Measurements from ENCODE around the gene ELOVL6. TPM values are rescaled to one million over a fixed set of nuclear protein-coding genes. Genes with fewer than 3 reads are reported as not detected.
"Not testable (repeated sequence)": the region's sequence is repeated elsewhere in the genome, so short reads cannot be mapped to it uniquely, and the experiment has no call there.

The ELOVL6 gene
- total RNA-seq, 1 donor from 2014 or later: 3.1 TPM

DNA sequence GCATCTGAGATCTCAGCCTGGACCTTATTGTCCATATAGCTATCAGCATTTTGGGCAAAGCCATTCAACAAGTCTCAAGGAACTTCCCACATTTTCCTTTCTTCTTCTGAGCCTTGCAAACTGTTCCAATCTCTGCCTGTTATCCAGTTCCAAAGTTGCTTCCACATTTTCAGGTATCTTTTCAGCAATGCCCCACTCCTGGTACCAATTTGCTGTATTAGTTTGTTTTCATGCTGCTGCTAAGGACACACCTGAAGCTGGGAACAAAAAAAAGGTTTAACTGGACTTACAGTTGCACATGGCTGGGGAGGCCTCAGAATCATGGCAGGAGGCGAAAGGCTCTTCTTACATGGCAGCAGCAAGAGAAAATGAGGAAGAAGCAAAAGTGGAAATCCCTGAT, 20.5 kb upstream of the ELOVL6 start:
- not testable (repeated sequence) for H3K9me3 ChIP-seq (ENCODE audit: control insufficient read depth in 3 of 3, low read length in 3 of 3); H3K4me3 ChIP-seq (ENCODE audit: low read length in 3 of 3); H3K36me3 ChIP-seq (ENCODE audit: control insufficient read depth in 3 of 3, insufficient read depth in 3 of 3, low read length in 3 of 3); H3K9ac ChIP-seq (ENCODE audit: low read depth in 1 of 3, low read length in 3 of 3); H3K27me3 ChIP-seq (ENCODE audit: control insufficient read depth in 3 of 3, insufficient read depth in 3 of 3, low read length in 3 of 3); H3K27ac ChIP-seq (ENCODE audit: low read depth, low read length); H3K4me1 ChIP-seq (ENCODE audit: control insufficient read depth in 3 of 3, insufficient read depth in 3 of 3, low read length in 3 of 3)

DNA sequence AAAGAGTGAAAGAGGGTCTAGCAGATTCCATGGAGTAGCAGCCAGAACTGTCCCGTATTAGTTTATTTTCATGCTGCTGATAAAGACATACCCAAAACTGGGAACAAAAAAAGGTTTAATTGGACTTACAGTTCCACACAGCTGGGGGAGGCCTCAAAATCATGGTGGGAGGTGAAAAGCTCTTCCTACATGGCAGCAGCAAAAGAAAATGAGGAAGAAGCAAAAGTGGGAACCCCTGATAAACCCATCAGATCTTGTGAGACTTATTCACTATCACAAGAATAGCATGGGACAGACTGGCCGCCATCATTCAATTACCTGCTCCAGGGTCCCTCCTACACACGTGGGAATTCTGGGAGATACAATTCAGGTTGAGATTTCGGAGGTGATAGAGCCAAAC, 18.8 kb upstream of the ELOVL6 start:
- not testable (repeated sequence) for H3K4me1 ChIP-seq (ENCODE audit: control insufficient read depth in 3 of 3, insufficient read depth in 3 of 3, low read length in 3 of 3); H3K27me3 ChIP-seq (ENCODE audit: control insufficient read depth in 3 of 3, insufficient read depth in 3 of 3, low read length in 3 of 3); H3K27ac ChIP-seq (ENCODE audit: low read depth, low read length); H3K9me3 ChIP-seq (ENCODE audit: control insufficient read depth in 3 of 3, low read length in 3 of 3); H3K36me3 ChIP-seq (ENCODE audit: control insufficient read depth in 3 of 3, insufficient read depth in 3 of 3, low read length in 3 of 3); H3K4me3 ChIP-seq (ENCODE audit: low read length in 3 of 3); H3K9ac ChIP-seq (ENCODE audit: low read depth in 1 of 3, low read length in 3 of 3)

DNA sequence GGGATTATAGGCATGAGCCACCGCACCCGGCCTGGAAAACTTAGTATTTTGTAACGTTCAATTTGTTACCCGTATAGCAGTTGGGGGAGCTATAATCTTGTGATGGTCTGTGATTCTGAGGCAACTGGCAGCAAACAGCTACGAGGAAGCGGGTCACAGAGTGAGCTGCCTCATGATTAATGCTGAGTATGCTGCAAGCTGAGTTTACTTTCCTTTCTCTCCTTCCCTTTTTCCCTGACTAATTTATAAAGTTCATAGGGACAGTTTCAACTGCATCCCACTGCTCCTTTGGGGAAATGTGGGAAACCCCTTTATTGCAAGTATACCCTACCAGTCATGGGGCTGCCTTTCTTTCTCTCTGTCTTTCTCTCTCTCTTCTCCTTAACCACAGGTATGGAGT, 17.7 kb upstream of the ELOVL6 start:
- no peak overlapping the region for H3K27ac ChIP-seq (ENCODE audit: low read depth, low read length)
- H3K4me1 ChIP-seq (ENCODE audit: control insufficient read depth in 3 of 3, insufficient read depth in 3 of 3, low read length in 3 of 3): no peaks in the 10 kb centered on the region
- H3K9ac ChIP-seq (ENCODE audit: low read depth in 1 of 3, low read length in 3 of 3): no peak overlapping the region
- no peaks in the 10 kb centered on the region for H3K36me3 ChIP-seq (ENCODE audit: control insufficient read depth in 3 of 3, insufficient read depth in 3 of 3, low read length in 3 of 3)
- no peaks in the 10 kb centered on the region for H3K9me3 ChIP-seq (ENCODE audit: control insufficient read depth in 3 of 3, low read length in 3 of 3)
- no peak overlapping the region for H3K4me3 ChIP-seq (ENCODE audit: low read length in 3 of 3)
- H3K27me3 ChIP-seq (ENCODE audit: control insufficient read depth in 3 of 3, insufficient read depth in 3 of 3, low read length in 3 of 3): no peaks in the 10 kb centered on the region

DNA sequence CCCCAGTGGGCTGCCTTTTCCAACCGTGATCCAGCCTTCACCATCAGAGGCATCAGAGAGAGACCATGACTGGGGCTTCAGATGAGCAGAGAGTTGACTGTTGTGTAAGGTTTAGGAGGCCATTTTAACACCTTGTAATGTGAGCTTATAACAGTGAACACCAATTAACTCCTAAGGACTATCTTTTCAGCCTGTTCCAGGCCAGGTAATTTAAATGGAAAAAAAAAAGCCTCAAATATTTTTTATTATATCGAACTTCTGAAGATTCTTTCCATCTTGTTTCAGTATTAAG, 13.3 kb upstream of the ELOVL6 start:
- H3K9me3 ChIP-seq (ENCODE audit: control insufficient read depth in 3 of 3, low read length in 3 of 3): no peaks in the 10 kb centered on the region
- no peaks in the 10 kb centered on the region for H3K4me1 ChIP-seq (ENCODE audit: control insufficient read depth in 3 of 3, insufficient read depth in 3 of 3, low read length in 3 of 3)
- no peak overlapping the region for H3K9ac ChIP-seq (ENCODE audit: low read depth in 1 of 3, low read length in 3 of 3)
- no peaks in the 10 kb centered on the region for H3K27me3 ChIP-seq (ENCODE audit: control insufficient read depth in 3 of 3, insufficient read depth in 3 of 3, low read length in 3 of 3)
- H3K36me3 ChIP-seq (ENCODE audit: control insufficient read depth in 3 of 3, insufficient read depth in 3 of 3, low read length in 3 of 3): no peaks in the 10 kb centered on the region
- H3K27ac ChIP-seq (ENCODE audit: low read depth, low read length): no peak overlapping the region
- no peak overlapping the region for H3K4me3 ChIP-seq (ENCODE audit: low read length in 3 of 3)

DNA sequence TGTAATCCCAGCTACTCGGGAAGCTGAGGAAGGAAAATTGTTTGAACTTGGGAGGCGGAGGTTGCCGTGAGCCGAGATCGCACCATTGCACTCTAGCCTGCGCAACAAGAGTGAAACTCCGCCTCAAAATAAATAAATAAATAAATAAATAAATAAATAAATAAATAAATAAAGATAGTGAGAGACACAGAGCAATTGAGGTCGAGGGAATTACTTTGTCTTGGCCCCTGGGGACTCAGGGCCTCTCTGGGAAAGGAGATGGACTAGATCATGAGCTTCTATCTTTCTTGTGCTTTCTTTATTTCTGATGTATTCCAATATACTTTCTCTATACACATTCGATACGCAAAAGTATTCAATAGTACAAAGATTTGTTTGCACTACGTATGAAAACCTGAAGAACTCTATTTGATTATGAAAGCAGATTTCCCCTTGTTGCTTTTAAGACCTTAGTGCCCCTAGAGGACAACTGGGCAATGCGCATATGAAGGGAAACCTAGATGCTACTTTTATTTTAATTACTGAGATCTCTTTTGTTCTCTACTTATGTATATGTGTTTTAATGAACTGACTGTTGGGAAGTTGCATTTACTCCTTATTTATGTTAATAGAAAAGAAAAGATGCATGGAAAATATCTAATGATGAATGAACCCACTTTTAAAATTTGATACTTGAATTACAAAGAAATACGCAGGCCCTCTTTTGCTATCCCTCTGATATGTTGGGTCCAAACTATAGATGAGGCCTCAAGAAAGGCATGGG, 12.8 kb upstream of the ELOVL6 start:
- no peaks in the 10 kb centered on the region for H3K4me1 ChIP-seq (ENCODE audit: control insufficient read depth in 3 of 3, insufficient read depth in 3 of 3, low read length in 3 of 3)
- no peak overlapping the region for H3K27ac ChIP-seq (ENCODE audit: low read depth, low read length)
- H3K27me3 ChIP-seq (ENCODE audit: control insufficient read depth in 3 of 3, insufficient read depth in 3 of 3, low read length in 3 of 3): no peaks in the 10 kb centered on the region
- no peaks in the 10 kb centered on the region for H3K36me3 ChIP-seq (ENCODE audit: control insufficient read depth in 3 of 3, insufficient read depth in 3 of 3, low read length in 3 of 3)
- H3K4me3 ChIP-seq (ENCODE audit: low read length in 3 of 3): no peak overlapping the region
- no peaks in the 10 kb centered on the region for H3K9me3 ChIP-seq (ENCODE audit: control insufficient read depth in 3 of 3, low read length in 3 of 3)
- no peak overlapping the region for H3K9ac ChIP-seq (ENCODE audit: low read depth in 1 of 3, low read length in 3 of 3)

DNA sequence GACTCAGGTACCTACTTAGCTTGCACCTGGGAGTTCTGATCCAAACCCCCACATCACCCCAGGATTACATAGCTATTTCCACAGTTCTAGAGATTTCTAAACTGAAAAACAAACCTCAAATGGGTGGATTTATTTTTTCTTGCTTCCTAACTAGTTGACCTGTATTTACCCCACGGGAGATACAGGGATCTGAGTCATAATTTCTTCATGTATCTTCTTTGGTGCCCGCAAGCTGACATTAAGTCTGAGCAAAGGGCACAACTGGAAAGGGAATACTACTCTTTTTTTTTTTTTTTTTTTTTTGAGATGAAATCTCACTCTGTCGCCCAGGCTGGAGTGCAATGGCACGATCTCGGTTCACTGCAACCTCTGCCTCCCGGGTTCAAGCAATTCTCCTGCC, 10.0 kb upstream of the ELOVL6 start:
- Histone ChIP-seq H3K9me3 (ENCODE audit: control insufficient read depth in 3 of 3, low read length in 3 of 3) (no peaks in the 10 kb centered on the region), H3K4me1 (ENCODE audit: control insufficient read depth in 3 of 3, insufficient read depth in 3 of 3, low read length in 3 of 3) (no peaks in the 10 kb centered on the region), H3K9ac (ENCODE audit: low read depth in 1 of 3, low read length in 3 of 3) (no peak overlapping the region), H3K36me3 (ENCODE audit: control insufficient read depth in 3 of 3, insufficient read depth in 3 of 3, low read length in 3 of 3) (no peaks in the 10 kb centered on the region), H3K27ac (ENCODE audit: low read depth, low read length) (no peak overlapping the region), H3K4me3 (ENCODE audit: low read length in 3 of 3) (no peak overlapping the region), H3K27me3 (ENCODE audit: control insufficient read depth in 3 of 3, insufficient read depth in 3 of 3, low read length in 3 of 3) (no peaks in the 10 kb centered on the region)

DNA sequence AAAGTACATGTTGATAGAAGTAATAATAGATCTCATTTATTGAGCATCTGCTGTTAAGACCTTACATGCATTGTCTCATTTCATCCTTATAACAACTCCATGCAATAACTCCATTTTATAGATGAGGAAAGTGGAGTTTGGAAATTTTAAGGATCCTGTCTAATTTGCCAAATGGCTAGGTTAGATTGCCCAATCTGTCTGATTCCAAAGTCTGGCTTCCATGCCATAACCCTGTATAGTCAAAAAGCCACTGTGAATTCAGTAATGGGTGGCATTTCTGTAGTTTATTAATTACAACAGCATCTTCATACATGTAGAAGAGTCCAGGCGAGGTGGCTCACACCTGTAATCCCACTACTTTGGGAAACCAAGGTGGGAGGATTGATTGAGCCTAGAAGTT, 8.8 kb upstream of the ELOVL6 start:
- no peak overlapping the region for H3K9ac ChIP-seq (ENCODE audit: low read depth in 1 of 3, low read length in 3 of 3)
- no peaks in the 10 kb centered on the region for H3K27me3 ChIP-seq (ENCODE audit: control insufficient read depth in 3 of 3, insufficient read depth in 3 of 3, low read length in 3 of 3)
- H3K36me3 ChIP-seq (ENCODE audit: control insufficient read depth in 3 of 3, insufficient read depth in 3 of 3, low read length in 3 of 3): no peaks in the 10 kb centered on the region
- H3K4me1 ChIP-seq (ENCODE audit: control insufficient read depth in 3 of 3, insufficient read depth in 3 of 3, low read length in 3 of 3): no peaks in the 10 kb centered on the region
- no peak overlapping the region for H3K27ac ChIP-seq (ENCODE audit: low read depth, low read length)
- no peak overlapping the region for H3K4me3 ChIP-seq (ENCODE audit: low read length in 3 of 3)
- H3K9me3 ChIP-seq (ENCODE audit: control insufficient read depth in 3 of 3, low read length in 3 of 3): no peaks in the 10 kb centered on the region

DNA sequence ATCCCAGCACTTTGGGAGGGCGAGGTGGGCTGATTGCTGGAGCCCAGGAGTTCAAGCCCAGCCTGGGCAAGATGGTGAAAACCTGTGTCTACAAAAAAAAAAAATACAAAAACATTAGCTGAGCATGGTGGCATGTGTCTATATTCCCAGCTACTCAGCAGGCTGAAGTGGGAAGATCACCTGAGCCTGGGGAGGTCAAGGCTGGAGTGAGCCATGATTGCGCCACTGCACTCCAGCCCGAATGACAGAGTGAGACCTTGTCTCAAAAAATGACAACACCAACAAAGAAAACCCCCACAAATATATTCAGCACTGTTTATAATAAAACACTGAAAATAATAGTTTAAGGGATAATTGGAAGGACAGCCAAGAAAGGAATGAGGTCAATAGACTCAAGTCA, 3.6 kb upstream of the ELOVL6 start:
- no peaks in the 10 kb centered on the region for H3K36me3 ChIP-seq (ENCODE audit: control insufficient read depth in 3 of 3, insufficient read depth in 3 of 3, low read length in 3 of 3)

DNA sequence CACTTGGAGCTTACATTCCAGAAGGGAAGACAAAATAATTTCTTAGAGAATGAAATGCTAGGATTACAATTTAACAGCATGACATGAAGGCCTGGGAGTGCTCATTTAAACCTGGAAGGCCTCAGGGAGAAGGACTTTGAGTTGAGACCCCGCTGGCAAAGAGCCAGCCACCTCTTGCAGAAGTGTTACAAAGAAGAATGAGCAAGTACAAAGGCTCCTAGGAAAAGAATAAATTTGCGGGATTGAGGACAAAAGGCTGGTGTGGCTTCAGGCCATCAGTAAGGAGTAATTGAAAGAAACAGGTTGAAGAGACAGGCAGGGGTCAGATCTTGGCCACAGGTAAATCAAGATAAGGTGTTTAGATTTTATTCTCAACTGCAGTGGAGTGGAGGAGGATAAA, 3.1 kb upstream of the ELOVL6 start:
- H3K36me3 ChIP-seq (ENCODE audit: control insufficient read depth in 3 of 3, insufficient read depth in 3 of 3, low read length in 3 of 3): no peaks in the 10 kb centered on the region
- no peak overlapping the region for H3K4me3 ChIP-seq (ENCODE audit: low read length in 3 of 3)
- H3K27ac ChIP-seq (ENCODE audit: low read depth, low read length): no peak overlapping the region

More for the DNA sequence above, 3.6 kb upstream of the ELOVL6 start:
- Histone ChIP-seq H3K4me3 (ENCODE audit: low read length in 3 of 3) (no peak overlapping the region), H3K27ac (ENCODE audit: low read depth, low read length) (no peak overlapping the region), H3K27me3 (ENCODE audit: control insufficient read depth in 3 of 3, insufficient read depth in 3 of 3, low read length in 3 of 3) (no peaks in the 10 kb centered on the region), H3K9me3 (ENCODE audit: control insufficient read depth in 3 of 3, low read length in 3 of 3) (no peaks in the 10 kb centered on the region), H3K4me1 (ENCODE audit: control insufficient read depth in 3 of 3, insufficient read depth in 3 of 3, low read length in 3 of 3) (peaks cover 4 to 12% (median 6%) of the 10 kb centered on the region in 3 donors), H3K9ac (ENCODE audit: low read depth in 1 of 3, low read length in 3 of 3) (no peak overlapping the region)

DNA sequence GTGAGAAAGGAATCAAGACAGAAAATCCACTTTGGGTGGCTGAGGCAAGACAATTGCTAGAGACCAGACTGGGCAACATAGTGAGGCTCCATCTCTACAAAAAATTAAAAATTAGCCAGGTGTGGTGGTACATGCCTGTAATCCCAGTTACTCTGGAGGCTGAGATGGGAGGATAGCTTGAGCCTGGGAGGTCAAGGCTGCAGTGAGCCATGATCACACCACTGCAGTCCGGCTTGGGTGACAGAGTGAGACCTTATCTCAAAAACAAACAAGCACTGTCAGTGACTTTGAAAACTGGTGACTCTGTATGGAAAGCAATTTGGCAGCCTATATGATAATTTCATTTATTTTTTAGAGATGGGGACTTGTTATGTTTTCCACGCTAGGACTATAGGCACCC, 2.3 kb upstream of the ELOVL6 start:
- Histone ChIP-seq H3K27ac (ENCODE audit: low read depth, low read length) (no peak overlapping the region), H3K9ac (ENCODE audit: low read depth in 1 of 3, low read length in 3 of 3) (no peak overlapping the region), H3K27me3 (ENCODE audit: control insufficient read depth in 3 of 3, insufficient read depth in 3 of 3, low read length in 3 of 3) (no peaks in the 10 kb centered on the region), H3K4me1 (ENCODE audit: control insufficient read depth in 3 of 3, insufficient read depth in 3 of 3, low read length in 3 of 3) (peaks cover 4 to 16% (median 10%) of the 10 kb centered on the region in 3 donors), H3K36me3 (ENCODE audit: control insufficient read depth in 3 of 3, insufficient read depth in 3 of 3, low read length in 3 of 3) (no peaks in the 10 kb centered on the region), H3K9me3 (ENCODE audit: control insufficient read depth in 3 of 3, low read length in 3 of 3) (no peaks in the 10 kb centered on the region), H3K4me3 (ENCODE audit: low read length in 3 of 3) (no peak overlapping the region)

More for the DNA sequence above, 3.1 kb upstream of the ELOVL6 start:
- Histone ChIP-seq H3K9ac (ENCODE audit: low read depth in 1 of 3, low read length in 3 of 3) (no peak overlapping the region), H3K9me3 (ENCODE audit: control insufficient read depth in 3 of 3, low read length in 3 of 3) (no peaks in the 10 kb centered on the region), H3K27me3 (ENCODE audit: control insufficient read depth in 3 of 3, insufficient read depth in 3 of 3, low read length in 3 of 3) (no peaks in the 10 kb centered on the region), H3K4me1 (ENCODE audit: control insufficient read depth in 3 of 3, insufficient read depth in 3 of 3, low read length in 3 of 3) (peaks cover 4 to 12% (median 6%) of the 10 kb centered on the region in 3 donors)
